ENCODE results near the gene CSPG4. TPM values are rescaled to one million over a fixed set of nuclear protein-coding genes. Genes with fewer than 3 reads are reported as not detected.
"Not testable (repeated sequence)": the region's sequence is repeated elsewhere in the genome, so short reads cannot be mapped to it uniquely, and the experiment has no call there.

CSPG4 gene
- total and polyA plus RNA-seq, 2 of the 13 experiments (the other 11 are each of a cell fraction or from before 2014, with no cell fraction given): 0.01 to 0.04 TPM

DNA sequence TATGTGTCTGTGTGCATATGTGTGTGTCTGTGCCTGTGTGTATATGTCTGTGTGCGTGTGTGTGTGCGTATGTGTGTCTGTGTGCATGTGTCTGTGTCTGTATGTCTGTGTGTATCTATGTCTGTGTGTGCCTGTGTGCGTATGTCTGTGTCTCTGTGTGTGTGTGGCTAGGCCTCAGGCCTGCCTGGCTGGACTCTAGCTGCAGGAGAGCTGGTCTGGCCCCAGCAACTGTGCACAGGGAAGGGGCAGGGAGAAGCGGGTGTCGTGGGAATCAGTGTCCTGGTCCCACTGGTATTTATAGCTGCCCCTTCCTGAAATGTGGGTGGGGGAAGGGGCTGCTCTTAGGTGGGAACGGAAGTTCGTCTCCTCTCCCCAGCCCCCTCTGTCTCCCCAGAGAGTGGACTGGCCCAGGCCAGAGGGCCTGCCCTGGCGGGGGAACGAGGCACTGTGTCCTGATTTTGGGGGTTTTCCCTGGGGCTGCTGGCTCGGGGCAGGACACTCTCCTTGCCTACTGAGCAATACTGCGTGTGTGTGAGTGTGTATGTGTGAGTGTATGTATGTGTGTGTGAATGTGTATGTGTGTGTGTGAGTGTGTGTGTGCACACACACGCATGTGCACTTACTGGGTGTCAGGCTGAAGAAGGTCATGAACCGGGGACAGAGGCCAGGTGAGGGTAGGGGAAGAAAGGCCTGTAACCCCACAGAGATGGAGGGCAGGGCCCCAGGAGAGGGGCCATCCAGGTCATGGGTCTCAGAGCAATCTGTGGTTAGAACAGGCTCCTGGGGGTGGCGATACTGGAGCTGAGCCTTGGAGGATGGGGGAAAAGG, 6.6 kb downstream of the CSPG4 start (continued):
- TF ChIP-seq, protein P1, sequence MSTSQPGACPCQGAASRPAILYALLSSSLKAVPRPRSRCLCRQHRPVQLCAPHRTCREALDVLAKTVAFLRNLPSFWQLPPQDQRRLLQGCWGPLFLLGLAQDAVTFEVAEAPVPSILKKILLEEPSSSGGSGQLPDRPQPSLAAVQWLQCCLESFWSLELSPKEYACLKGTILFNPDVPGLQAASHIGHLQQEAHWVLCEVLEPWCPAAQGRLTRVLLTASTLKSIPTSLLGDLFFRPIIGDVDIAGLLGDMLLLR (CRISPR knock-in tag; IDR thresholded peaks at IDR 0.05): no peak

GRCh38 chr15:75705375-75705774, 7.3 kb downstream of the CSPG4 start:
- intact Hi-C loops (cut with micrococcal nuclease; ENCODE audit: unreplicated experiment); ATAC-seq; H4K20me1 ChIP-seq (ENCODE audit: insufficient read depth, low read length); H3K9ac ChIP-seq (ENCODE audit: insufficient read depth, low read depth, low read length); H3K4me2 ChIP-seq (ENCODE audit: low read depth, low read length); DNase-seq (ENCODE audit: low spot score); H3K36me3 ChIP-seq (replicated peaks in 1 of 2; ENCODE audit: control insufficient read depth in 1 of 2, insufficient read depth in 2 of 2, low read length in 2 of 2); H3K4me1 ChIP-seq (ENCODE audit: insufficient read depth, low read length); in situ Hi-C loops (cut with HindIII; ENCODE audit: extremely low pct_ligation_motif_present, low pct_unique_long_range_greater_than_20kb); H3K4me3 ChIP-seq (replicated peaks in 1 of 3; ENCODE audit: insufficient read depth in 1 of 3, low read depth in 2 of 3, low read length in 3 of 3); H3K27ac ChIP-seq (ENCODE audit: extremely low read length, insufficient read depth, low read length); POLR2A ChIA-PET; BruUV-seq (replicated peaks); CTCF ChIA-PET (ENCODE audit: low intra/inter-chr PET ratio, low total read pairs); FAIRE-seq; H3K79me2 ChIP-seq (ENCODE audit: insufficient read depth, low read length); H3K9me3 ChIP-seq (ENCODE audit: low read length); H2AFZ ChIP-seq (ENCODE audit: low read length): not testable (repeated sequence)
- H3K27me3 ChIP-seq (ENCODE audit: control insufficient read depth in 1 of 2, insufficient read depth in 2 of 2, low read length in 2 of 2): peaks cover 4 to 30% of the 10 kb centered on the region in 2 experiments
- 29% methylated on average over 3 of the region's 5 CpGs for WGBS (ENCODE audit: low lambda C conversion rate)
- peak; percentile 66 for TF ChIP-seq ZNF629 (CRISPR knock-in tag; conservative IDR thresholded peaks at IDR 0.05)

DNA sequence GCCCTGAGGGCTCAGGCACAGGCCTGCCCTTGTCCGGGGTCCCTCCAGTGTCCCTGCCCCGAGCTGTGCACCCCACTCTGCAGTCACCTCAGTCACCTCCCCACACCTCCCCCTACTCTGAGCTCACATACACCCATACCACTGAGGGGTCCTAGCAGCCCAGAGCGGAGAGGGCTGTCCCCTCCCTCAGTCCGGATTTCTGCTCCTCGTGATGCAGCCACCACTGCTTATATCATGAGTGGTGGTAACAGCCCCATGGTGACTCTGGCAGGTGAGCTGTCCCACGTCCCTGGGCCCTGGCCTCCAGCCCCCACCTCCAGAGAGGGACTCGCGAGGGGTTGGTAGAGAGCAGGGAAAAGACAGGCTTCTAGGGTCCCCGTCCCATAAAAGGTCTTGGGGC, 8.0 kb downstream of the CSPG4 start:
- H3K27ac ChIP-seq (ENCODE audit: extremely low read length, insufficient read depth, low read length): no peak overlapping the region
- no peak overlapping the region for H3K4me2 ChIP-seq (ENCODE audit: low read depth, low read length)
- 45% methylated on average over 7 of the region's 9 CpGs for WGBS (ENCODE audit: low lambda C conversion rate)
- ATAC-seq (no peak), FAIRE-seq (no peak), DNase-seq (ENCODE audit: low spot score) (no peak)
- H3K4me3 ChIP-seq (replicated peaks in 1 of 3; ENCODE audit: insufficient read depth in 1 of 3, low read depth in 2 of 3, low read length in 3 of 3): no peak overlapping the region
- H3K27me3 ChIP-seq (ENCODE audit: control insufficient read depth in 1 of 2, insufficient read depth in 2 of 2, low read length in 2 of 2): peaks cover 3 to 30% of the 10 kb centered on the region in 2 experiments
- H3K9me3 ChIP-seq (ENCODE audit: low read length): no peaks in the 10 kb centered on the region
- no peaks in the 10 kb centered on the region for H3K79me2 ChIP-seq (ENCODE audit: insufficient read depth, low read length)
- no peak overlapping the region for H3K9ac ChIP-seq (ENCODE audit: insufficient read depth, low read depth, low read length)
- intact Hi-C loops (cut with micrococcal nuclease; ENCODE audit: unreplicated experiment) (no loop called here), in situ Hi-C loops (cut with HindIII; ENCODE audit: extremely low pct_ligation_motif_present, low pct_unique_long_range_greater_than_20kb) (no loop called here)
- no peaks in the 10 kb centered on the region for H4K20me1 ChIP-seq (ENCODE audit: insufficient read depth, low read length)
- ChIA-PET CTCF (ENCODE audit: low intra/inter-chr PET ratio, low total read pairs) (no interaction called here), POLR2A (no interaction called here)
- peaks cover 4% of the 10 kb centered on the region for H3K4me1 ChIP-seq (ENCODE audit: insufficient read depth, low read length)
- H2AFZ ChIP-seq (ENCODE audit: low read length): no peak overlapping the region
- no TSS peak for BruUV-seq (replicated peaks)
- H3K36me3 ChIP-seq (replicated peaks in 1 of 2; ENCODE audit: control insufficient read depth in 1 of 2, insufficient read depth in 2 of 2, low read length in 2 of 2): no peaks in the 10 kb centered on the region
- no peak for TF ChIP-seq HNF1B (CRISPR knock-in tag; IDR thresholded peaks at IDR 0.05)
- TF ChIP-seq SCMH1 (CRISPR knock-in tag; IDR thresholded peaks at IDR 0.05; ENCODE audit: borderline replicate concordance): no peak
- TF ChIP-seq ZNF580 (CRISPR knock-in tag; IDR thresholded peaks at IDR 0.05; ENCODE audit: borderline replicate concordance, low read depth): no peak
- no peak for TF ChIP-seq ZNF432 (CRISPR knock-in tag; IDR thresholded peaks at IDR 0.05; ENCODE audit: borderline replicate concordance)
- TF ChIP-seq NFYC (CRISPR knock-in tag; IDR thresholded peaks at IDR 0.05): no peak
- TF ChIP-seq, protein P2, sequence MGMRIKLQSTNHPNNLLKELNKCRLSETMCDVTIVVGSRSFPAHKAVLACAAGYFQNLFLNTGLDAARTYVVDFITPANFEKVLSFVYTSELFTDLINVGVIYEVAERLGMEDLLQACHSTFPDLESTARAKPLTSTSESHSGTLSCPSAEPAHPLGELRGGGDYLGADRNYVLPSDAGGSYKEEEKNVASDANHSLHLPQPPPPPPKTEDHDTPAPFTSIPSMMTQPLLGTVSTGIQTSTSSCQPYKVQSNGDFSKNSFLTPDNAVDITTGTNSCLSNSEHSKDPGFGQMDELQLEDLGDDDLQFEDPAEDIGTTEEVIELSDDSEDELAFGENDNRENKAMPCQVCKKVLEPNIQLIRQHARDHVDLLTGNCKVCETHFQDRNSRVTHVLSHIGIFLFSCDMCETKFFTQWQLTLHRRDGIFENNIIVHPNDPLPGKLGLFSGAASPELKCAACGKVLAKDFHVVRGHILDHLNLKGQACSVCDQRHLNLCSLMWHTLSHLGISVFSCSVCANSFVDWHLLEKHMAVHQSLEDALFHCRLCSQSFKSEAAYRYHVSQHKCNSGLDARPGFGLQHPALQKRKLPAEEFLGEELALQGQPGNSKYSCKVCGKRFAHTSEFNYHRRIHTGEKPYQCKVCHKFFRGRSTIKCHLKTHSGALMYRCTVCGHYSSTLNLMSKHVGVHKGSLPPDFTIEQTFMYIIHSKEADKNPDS (CRISPR knock-in tag; IDR thresholded peaks at IDR 0.05): no peak
- TF ChIP-seq ZNF44 (CRISPR knock-in tag; IDR thresholded peaks at IDR 0.05): no peak
- TF ChIP-seq PPARG (CRISPR knock-in tag; conservative IDR thresholded peaks at IDR 0.05): no peak
- TF ChIP-seq ATF7-NPFF (CRISPR knock-in tag; IDR thresholded peaks at IDR 0.05; ENCODE audit: low read depth): no peak

Data from HepG2 (cell line).